Measurements from ENCODE around the gene MAPK8IP3. TPM values are rescaled to one million over a fixed set of nuclear protein-coding genes. Genes with fewer than 3 reads are reported as not detected.

Gene MAPK8IP3
- total and polyA plus RNA-seq, 8 donors = 25.5 to 244 (median 50.3) TPM

DNA sequence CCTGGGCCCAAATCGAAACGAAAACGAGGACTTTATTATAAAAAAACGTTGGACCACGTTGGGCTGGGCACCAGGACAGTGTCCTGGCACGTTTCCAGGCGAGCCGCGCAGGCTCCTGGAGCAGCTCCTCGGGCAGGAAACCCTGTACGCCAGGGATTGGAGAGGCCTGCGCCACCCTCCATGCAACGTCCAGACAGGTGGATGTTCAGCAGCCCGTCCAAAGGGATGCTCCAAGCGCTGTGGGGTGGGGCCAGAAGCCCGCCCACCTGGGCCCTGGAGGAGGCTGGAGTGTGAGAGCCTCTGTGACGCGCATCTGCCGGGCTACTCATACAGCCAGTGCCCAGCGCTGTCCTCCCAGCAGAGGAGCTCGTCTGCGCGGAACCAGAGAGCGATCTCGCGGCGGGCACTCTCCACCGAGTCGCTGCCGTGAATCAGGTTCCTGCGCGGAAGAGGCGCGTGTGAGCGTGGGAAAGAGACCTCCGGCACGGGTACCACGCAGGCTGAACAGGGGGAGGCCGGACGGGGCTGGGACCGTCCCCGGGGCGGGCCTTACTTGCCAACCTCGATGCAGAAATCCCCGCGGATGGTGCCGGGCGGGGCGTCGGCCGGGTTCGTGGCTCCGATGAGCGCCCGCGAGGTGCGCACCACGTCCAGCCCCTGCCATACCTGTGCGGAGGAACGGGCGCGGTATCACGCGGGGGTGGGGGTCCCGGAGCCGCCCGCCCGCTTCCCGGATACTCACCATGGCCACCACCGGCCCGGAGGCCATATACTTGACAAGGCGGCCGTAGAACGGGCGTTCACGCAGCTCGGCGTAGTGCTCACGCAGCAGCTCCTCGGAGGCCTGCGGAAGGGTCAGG lies 64.6 kb downstream of the MAPK8IP3 start:
- TF ChIP-seq, protein P1, sequence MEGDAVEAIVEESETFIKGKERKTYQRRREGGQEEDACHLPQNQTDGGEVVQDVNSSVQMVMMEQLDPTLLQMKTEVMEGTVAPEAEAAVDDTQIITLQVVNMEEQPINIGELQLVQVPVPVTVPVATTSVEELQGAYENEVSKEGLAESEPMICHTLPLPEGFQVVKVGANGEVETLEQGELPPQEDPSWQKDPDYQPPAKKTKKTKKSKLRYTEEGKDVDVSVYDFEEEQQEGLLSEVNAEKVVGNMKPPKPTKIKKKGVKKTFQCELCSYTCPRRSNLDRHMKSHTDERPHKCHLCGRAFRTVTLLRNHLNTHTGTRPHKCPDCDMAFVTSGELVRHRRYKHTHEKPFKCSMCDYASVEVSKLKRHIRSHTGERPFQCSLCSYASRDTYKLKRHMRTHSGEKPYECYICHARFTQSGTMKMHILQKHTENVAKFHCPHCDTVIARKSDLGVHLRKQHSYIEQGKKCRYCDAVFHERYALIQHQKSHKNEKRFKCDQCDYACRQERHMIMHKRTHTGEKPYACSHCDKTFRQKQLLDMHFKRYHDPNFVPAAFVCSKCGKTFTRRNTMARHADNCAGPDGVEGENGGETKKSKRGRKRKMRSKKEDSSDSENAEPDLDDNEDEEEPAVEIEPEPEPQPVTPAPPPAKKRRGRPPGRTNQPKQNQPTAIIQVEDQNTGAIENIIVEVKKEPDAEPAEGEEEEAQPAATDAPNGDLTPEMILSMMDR (IDR thresholded peaks at IDR 0.05) = no peak
- 2 to 3% methylated on average over 63 to 81 of the region's 81 CpGs for WGBS, 2 donors
- Histone ChIP-seq H3K4me1 (peaks cover 9 to 13% (median 9%) of the 10 kb centered on the region in 3 donors), H3K27me3 (no peaks in the 10 kb centered on the region), H3K27ac (peak overlapping the region; percentile 51 to 70 (median 62)), H3K4me3 (peak overlapping the region; percentile 87 to 100 (median 96)), H3K36me3 (peaks cover 0 to 22% (median 0%) of the 10 kb centered on the region in 3 donors), H3K9me3 (no peaks in the 10 kb centered on the region)
- intact Hi-C loops (cut with DNase I) = no loop called here
- DNase-seq (peak; percentile 71 to 94 (median 86)), ATAC-seq (peak; percentile 17 to 29 (median 28)), FAIRE-seq (no peak)

DNA sequence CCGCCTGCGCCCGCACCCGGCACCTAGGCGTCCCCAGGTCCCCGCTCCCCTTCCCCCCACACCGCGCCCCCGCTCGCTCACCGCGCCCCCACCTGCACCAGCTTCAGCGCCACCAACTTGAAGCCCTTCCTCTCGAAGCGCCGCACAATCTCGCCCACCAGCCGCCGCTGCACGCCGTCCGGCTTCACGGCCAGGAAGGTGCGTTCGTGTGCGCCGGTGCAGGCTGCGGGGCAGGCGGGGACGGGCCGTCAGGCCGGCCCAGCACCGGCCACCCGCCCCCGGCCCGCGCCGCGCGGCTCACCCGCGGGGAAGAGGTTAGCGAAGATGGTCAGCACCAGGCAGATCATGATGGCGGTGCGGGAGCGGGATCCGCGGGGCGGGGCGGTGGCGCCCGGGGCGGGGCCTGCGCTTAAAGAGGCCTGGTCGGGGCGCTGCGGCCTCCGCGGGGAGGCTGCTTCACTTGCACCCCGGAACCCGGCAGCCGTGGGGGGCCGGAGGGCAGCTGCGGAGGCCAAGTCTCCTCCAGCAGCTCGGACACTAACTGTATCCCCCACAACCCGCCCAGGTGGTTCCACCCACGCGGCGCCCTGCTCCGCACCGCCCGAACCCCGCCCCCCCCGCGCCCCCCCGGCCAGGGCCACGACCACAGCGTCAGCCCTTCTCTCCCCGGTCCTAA lies 65.3 kb downstream of the MAPK8IP3 start, which contains the start of gene NME3:
NME3 (minus strand) TSS at position 356 of the 676 bp plus-strand sequence; CDS start at position 347, 9 bp downstream.
- Histone ChIP-seq H3K9me3 (no peaks in the 10 kb centered on the region), H3K36me3 (peaks cover 0 to 20% (median 0%) of the 10 kb centered on the region in 3 donors), H3K27ac (peak within 1 kb of the TSS; percentile 89 to 97 (median 92)), H3K27me3 (no peaks in the 10 kb centered on the region), H3K4me1 (peaks cover 9 to 13% (median 9%) of the 10 kb centered on the region in 3 donors), H3K4me3 (peak within 1 kb of the TSS; percentile 87 to 100 (median 96))
- intact Hi-C loops (cut with DNase I) = no loop called here
- FAIRE-seq = no peak
- ATAC-seq = peak; percentile 38 to 56 (median 50)
- 1 to 2% methylated on average over 43 to 79 of the region's 79 CpGs for WGBS, 2 donors
- TF ChIP-seq, protein P1 (IDR thresholded peaks at IDR 0.05) = no peak
- DNase-seq = peak; percentile 72 to 93 (median 82)

DNA sequence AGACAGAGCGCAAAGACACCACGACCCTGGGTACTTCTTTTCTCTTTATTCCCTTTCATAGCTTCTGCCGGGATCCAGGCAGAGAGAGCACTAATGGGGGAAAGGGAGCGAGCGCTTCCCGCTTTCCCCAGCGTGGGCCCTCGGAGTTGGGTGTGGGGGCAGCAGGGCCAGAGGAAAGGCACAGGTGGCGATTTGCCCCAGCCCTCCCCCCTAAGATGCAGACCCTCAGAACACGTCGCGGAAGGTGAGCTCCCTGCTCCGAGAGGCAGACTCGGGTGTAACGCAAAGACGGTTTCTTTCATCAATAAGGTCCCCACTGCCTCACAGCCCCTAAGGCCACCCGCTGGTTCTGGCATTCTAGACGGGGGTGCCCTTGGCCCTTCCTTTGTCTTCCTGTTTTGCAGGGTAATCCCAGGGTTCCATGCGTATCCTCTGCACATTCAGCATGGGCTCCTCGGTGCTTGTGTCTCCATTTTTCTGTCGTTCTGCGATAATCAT lies 65.9 kb downstream of the MAPK8IP3 start:
- peak overlapping the region in 3 of 4 donors; percentile 68 to 97 (median 90) for H3K27ac ChIP-seq
- H3K4me1 ChIP-seq = peaks cover 9 to 13% (median 9%) of the 10 kb centered on the region in 3 donors
- FAIRE-seq = no peak

GRCh38 chr16:1772362-1772907 lies 66.4 kb downstream of the MAPK8IP3 start, which contains the start of gene EME2:
Gene EME2, plus strand, starts transcription at chr16:1772810. Its CDS starts 418 bp downstream, at chr16:1773228.
- ATAC-seq = peak; percentile 0 to 3 (median 2)
- no peak for FAIRE-seq
- peak in 1 of 6 donors; percentile 85 for DNase-seq
- Histone ChIP-seq H3K27ac (peak within 1 kb of the TSS; percentile 89 to 97 (median 92)), H3K4me3 (peak within 1 kb of the TSS; percentile 87 to 100 (median 96)), H3K27me3 (no peaks in the 10 kb centered on the region), H3K4me1 (peaks cover 9 to 13% (median 9%) of the 10 kb centered on the region in 3 donors), H3K36me3 (peaks cover 0 to 27% (median 4%) of the 10 kb centered on the region in 3 donors), H3K9me3 (no peaks in the 10 kb centered on the region)
- WGBS, 2 donors = 0% methylated on average over 53 of the region's 53 CpGs
- TF ChIP-seq, protein P1 (IDR thresholded peaks at IDR 0.05) = no peak
- intact Hi-C loops (cut with DNase I) = no loop called here

More for the DNA sequence above, 65.9 kb downstream of the MAPK8IP3 start:
- no peaks in the 10 kb centered on the region for H3K9me3 ChIP-seq
- H3K36me3 ChIP-seq = peaks cover 0 to 24% (median 0%) of the 10 kb centered on the region in 3 donors
- peak overlapping the region; percentile 87 to 100 (median 96) for H3K4me3 ChIP-seq
- intact Hi-C loops (cut with DNase I) = no loop called here
- H3K27me3 ChIP-seq = no peaks in the 10 kb centered on the region
- DNase-seq (peak in 2 of 6 donors; percentile 40 to 70), ATAC-seq (no peak)
- 7 to 10% methylated on average over 22 of the region's 22 CpGs for WGBS, 2 donors
- TF ChIP-seq, protein P1 (IDR thresholded peaks at IDR 0.05) = no peak
